ENCODE data around the gene DNAJA1.
"Not testable (repeated sequence)": the region's sequence is repeated elsewhere in the genome, so short reads cannot be mapped to it uniquely, and the experiment has no call there.

DNAJA1 gene

GRCh38 chr9:33024966-33025571 lies at the start of gene DNAJA1:
DNAJA1 (plus strand) TSS chr9:33025273; CDS start chr9:33026485, 1,212 bp downstream.
- POLR2A ChIA-PET (ENCODE audit: low non-redundant PET), result interaction anchor here (0.5 to 0.8 kb wide), 4 partner anchors 19 to 1159 kb away, joined by 3 to 8 read pairs (median 4); no protein-coding TSS in a partner anchor
- DNase-seq (ENCODE audit: low spot score), result peak; percentile 97
- TF ChIP-seq, protein P1, sequence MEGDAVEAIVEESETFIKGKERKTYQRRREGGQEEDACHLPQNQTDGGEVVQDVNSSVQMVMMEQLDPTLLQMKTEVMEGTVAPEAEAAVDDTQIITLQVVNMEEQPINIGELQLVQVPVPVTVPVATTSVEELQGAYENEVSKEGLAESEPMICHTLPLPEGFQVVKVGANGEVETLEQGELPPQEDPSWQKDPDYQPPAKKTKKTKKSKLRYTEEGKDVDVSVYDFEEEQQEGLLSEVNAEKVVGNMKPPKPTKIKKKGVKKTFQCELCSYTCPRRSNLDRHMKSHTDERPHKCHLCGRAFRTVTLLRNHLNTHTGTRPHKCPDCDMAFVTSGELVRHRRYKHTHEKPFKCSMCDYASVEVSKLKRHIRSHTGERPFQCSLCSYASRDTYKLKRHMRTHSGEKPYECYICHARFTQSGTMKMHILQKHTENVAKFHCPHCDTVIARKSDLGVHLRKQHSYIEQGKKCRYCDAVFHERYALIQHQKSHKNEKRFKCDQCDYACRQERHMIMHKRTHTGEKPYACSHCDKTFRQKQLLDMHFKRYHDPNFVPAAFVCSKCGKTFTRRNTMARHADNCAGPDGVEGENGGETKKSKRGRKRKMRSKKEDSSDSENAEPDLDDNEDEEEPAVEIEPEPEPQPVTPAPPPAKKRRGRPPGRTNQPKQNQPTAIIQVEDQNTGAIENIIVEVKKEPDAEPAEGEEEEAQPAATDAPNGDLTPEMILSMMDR (conservative IDR thresholded peaks at IDR 0.05; ENCODE audit: low read depth), result no peak
- H3K27ac ChIP-seq, result peak within 1 kb of the TSS; percentile 93
- CTCF ChIA-PET, result interaction anchor here (0.6 to 0.7 kb wide), 2 partner anchors 479 to 1033 kb away, joined by 3 read pairs; no protein-coding TSS in a partner anchor

DNA sequence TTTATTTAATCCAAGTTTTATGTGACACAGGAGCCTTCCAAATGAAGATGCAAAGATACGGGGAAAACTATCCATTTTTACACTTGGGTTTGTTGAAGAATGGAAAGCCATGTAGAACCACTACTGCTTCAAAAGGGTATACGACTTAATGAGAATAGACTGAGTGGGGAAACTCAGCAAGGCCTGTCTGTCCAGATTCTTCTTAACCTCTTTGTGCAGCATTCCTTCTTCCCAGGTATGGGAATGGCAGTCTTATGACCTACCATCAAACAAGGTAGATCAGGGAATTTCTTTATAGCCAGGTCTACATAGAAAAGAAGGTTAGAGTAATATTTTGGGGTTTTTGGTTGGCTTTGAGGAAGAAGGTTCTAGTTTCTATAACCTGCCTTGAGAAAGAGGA lies 47.0 kb upstream of the DNAJA1 start:
- TF ChIP-seq, protein P1 (conservative IDR thresholded peaks at IDR 0.05; ENCODE audit: low read depth), result no peak
- POLR2A ChIA-PET (ENCODE audit: low non-redundant PET), result no interaction called here
- H3K27ac ChIP-seq, result no peak overlapping the region
- DNase-seq (ENCODE audit: low spot score), result no peak
- CTCF ChIA-PET, result no interaction called here

DNA sequence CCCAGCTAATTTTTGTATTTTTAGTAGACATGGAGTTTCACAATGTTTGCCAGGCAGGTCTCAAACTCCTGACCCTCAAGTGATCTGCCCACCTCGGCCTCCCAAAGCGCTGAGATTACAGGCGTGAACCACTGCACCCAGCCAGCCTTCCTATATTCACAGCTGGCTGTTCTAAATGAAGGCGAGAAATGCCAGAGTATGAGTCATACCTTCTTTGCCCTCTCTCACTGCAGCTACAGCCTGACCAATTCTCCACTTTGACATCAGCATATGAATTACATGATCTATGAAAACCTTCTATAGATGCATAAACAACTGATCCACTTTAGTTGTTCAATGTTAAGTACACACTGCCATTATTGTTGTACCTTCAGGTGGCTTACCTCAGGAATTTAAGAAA lies 38.1 kb upstream of the DNAJA1 start:
- ChIA-PET CTCF (interaction anchor here (0.6 kb wide), 1 partner anchor 110 kb away, joined by 3 read pairs; no protein-coding TSS in a partner anchor), POLR2A (ENCODE audit: low non-redundant PET) (no interaction called here)
- H3K27ac ChIP-seq, result no peak overlapping the region
- no peak for DNase-seq (ENCODE audit: low spot score)
- TF ChIP-seq, protein P1 (conservative IDR thresholded peaks at IDR 0.05; ENCODE audit: low read depth), result no peak

DNA sequence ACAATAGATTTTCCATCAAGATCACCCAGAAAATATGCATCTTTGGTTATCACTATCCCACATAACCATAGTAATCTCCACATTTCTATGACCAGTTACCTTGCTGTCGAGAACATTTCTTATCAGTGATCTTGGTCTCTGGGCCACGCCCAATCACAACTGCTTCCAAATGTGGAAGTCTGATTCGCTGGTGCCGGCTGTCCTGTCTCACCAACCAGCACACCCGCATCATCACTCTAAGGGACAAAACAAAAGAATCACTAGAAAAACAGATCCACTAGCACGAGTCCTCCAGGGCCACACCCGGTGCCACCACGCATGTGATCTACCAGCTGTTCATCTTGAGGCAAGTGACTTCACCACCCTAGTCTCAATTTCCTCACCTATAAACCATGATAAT lies 35.4 kb upstream of the DNAJA1 start:
- no peak for DNase-seq (ENCODE audit: low spot score)
- no peak overlapping the region for H3K27ac ChIP-seq
- POLR2A ChIA-PET (ENCODE audit: low non-redundant PET), result no interaction called here
- TF ChIP-seq, protein P1 (conservative IDR thresholded peaks at IDR 0.05; ENCODE audit: low read depth), result no peak
- CTCF ChIA-PET, result no interaction called here

- CTCF ChIA-PET, result no interaction called here
These were observed 33.0 kb upstream of the DNAJA1 start for GRCh38 chr9:32991897-32992594.

GRCh38 chr9:32992595-32993238 lies 32.4 kb upstream of the DNAJA1 start:
- TF ChIP-seq, protein P1 (conservative IDR thresholded peaks at IDR 0.05; ENCODE audit: low read depth), result no peak
- POLR2A ChIA-PET (ENCODE audit: low non-redundant PET), result no interaction called here
- CTCF ChIA-PET, result no interaction called here
- DNase-seq (ENCODE audit: low spot score), result no peak
- H3K27ac ChIP-seq, result no peak overlapping the region

More at GRCh38 chr9:32991897-32992594, 33.0 kb upstream of the DNAJA1 start:
- TF ChIP-seq, protein P1 (conservative IDR thresholded peaks at IDR 0.05; ENCODE audit: low read depth), result no peak
- DNase-seq (ENCODE audit: low spot score), result no peak
- H3K27ac ChIP-seq, result no peak overlapping the region
- POLR2A ChIA-PET (ENCODE audit: low non-redundant PET), result no interaction called here

GRCh38 chr9:33000682-33001055 lies 24.4 kb upstream of the DNAJA1 start:
- peak overlapping the region; percentile 95 for H3K27ac ChIP-seq
- peak; percentile 31 for DNase-seq (ENCODE audit: low spot score)
- CTCF ChIA-PET, result not testable (repeated sequence)
- POLR2A ChIA-PET (ENCODE audit: low non-redundant PET), result interaction anchor here (0.6 kb wide), 2 partner anchors 28 to 1332 kb away, joined by 4 read pairs; no protein-coding TSS in a partner anchor

- DNase-seq (ENCODE audit: low spot score); CTCF ChIA-PET; POLR2A ChIA-PET (ENCODE audit: low non-redundant PET); H3K27ac ChIP-seq: not testable (repeated sequence)
These were observed 19.7 kb upstream of the DNAJA1 start for GRCh38 chr9:33005335-33005734.
